SJSA1 (cell line): Measurements from ENCODE around the gene GBE1. TPM values are rescaled to one million over a fixed set of nuclear protein-coding genes. Genes with fewer than 3 reads are reported as not detected.

ENCODE experiments used
- DNase-seq, 2 experiments: peaks; one replicate each; pipeline ENCODE4 v3.0.0-alpha.2; 2015 to 2020; ENCODE audit warnings: low spot score in 2 of 2, low read depth in 1 of 2
- H3K27ac ChIP-seq: fragments of 250-450 bp; sonication (Bioruptor Pico); 2 replicates; pipeline ENCODE4 v1.5.1; 2020; ENCODE audit warnings: mild to moderate bottlenecking, moderate library complexity
- H3K27me3 ChIP-seq: fragments of 250-450 bp; sonication (Bioruptor Pico); replicated peaks from 2 replicates; pipeline ENCODE4 v1.5.1; 2020; ENCODE audit warnings: mild to moderate bottlenecking, moderate library complexity
- H3K36me3 ChIP-seq: fragments of 250-450 bp; sonication (Bioruptor Pico); 2 replicates; pipeline ENCODE4 v1.5.1; 2020; ENCODE audit warnings: mild to moderate bottlenecking
- H3K4me1 ChIP-seq: fragments of 250-450 bp; sonication (Bioruptor Pico); replicated peaks from 2 replicates; pipeline ENCODE4 v1.6.1; 2021; ENCODE audit warnings: mild to moderate bottlenecking
- H3K4me3 ChIP-seq: fragments of 250-450 bp; sonication (Bioruptor Pico); 2 replicates; pipeline ENCODE4 v1.5.1; 2020; ENCODE audit warnings: mild to moderate bottlenecking
- H3K9me3 ChIP-seq: fragments of 250-450 bp; sonication (Bioruptor Pico); replicated peaks from 2 replicates; pipeline ENCODE4 v1.5.1; 2020; ENCODE audit warnings: mild to moderate bottlenecking
- total RNA-seq: library from RNA; depleted of rRNA; stranded (reverse); fragments of >200 nt; shearing (Covaris generic); gene quantifications from 2 replicates; pipeline ENCODE4 v1.2.3, GENCODE V29; 2014

The GBE1 gene
- total RNA-seq, 1 experiment from 2014 or later = 72.1 TPM

GRCh38 chr3:81713031-81713430 lies 48.4 kb downstream of the GBE1 start:
- Histone ChIP-seq H3K9me3 (no peaks in the 10 kb centered on the region), H3K27me3 (no peaks in the 10 kb centered on the region), H3K27ac (no peak overlapping the region), H3K4me3 (no peak overlapping the region), H3K4me1 (no peaks in the 10 kb centered on the region), H3K36me3 (0 out of 2 replicates have a peak, but pooled peaks cover 2% of the 10 kb centered on the region)
- no peak for DNase-seq

DNA sequence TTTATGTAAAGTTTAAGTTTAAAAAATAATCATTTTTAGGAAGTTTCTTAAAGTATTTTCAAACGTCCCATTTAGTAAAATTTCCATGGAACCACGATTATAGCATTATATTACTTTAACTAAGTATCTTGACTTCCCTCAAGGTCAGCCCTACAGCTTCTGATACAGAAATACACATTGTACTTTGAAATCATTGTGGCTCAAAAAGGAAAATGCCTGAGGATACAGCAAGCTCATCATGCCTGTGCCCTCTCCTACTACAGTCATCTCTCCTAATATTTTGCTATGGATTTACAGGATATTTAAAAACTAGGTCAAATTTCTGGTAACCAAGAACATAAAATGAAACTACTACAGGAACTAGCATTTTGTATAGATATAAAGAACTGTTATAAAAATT lies 51.8 kb downstream of the GBE1 start:
- Histone ChIP-seq H3K4me1 (no peaks in the 10 kb centered on the region), H3K27me3 (no peaks in the 10 kb centered on the region), H3K36me3 (0 out of 2 replicates have a peak, but pooled peaks cover 2% of the 10 kb centered on the region), H3K9me3 (no peaks in the 10 kb centered on the region), H3K27ac (no peak overlapping the region), H3K4me3 (no peak overlapping the region)
- no peak for DNase-seq

- no peaks in the 10 kb centered on the region for H3K4me1 ChIP-seq
- 0 out of 2 replicates have a peak, but pooled peaks cover 1% of the 10 kb centered on the region for H3K36me3 ChIP-seq
Observed at GRCh38 chr3:81707996-81708395, 53.4 kb downstream of the GBE1 start.

GRCh38 chr3:81702126-81702525 lies 59.3 kb downstream of the GBE1 start:
- Histone ChIP-seq H3K36me3 (peaks cover 5% of the 10 kb centered on the region; the same call in 1 of the 2 replicates), H3K4me1 (no peaks in the 10 kb centered on the region), H3K9me3 (no peaks in the 10 kb centered on the region), H3K27me3 (no peaks in the 10 kb centered on the region), H3K4me3 (no peak overlapping the region), H3K27ac (no peak overlapping the region)
- no peak for DNase-seq

More at GRCh38 chr3:81707996-81708395, 53.4 kb downstream of the GBE1 start:
- DNase-seq = no peak
- no peaks in the 10 kb centered on the region for H3K27me3 ChIP-seq
- H3K27ac ChIP-seq = no peak overlapping the region
- H3K9me3 ChIP-seq = no peaks in the 10 kb centered on the region
- no peak overlapping the region for H3K4me3 ChIP-seq

GRCh38 chr3:81699536-81700320 lies 61.7 kb downstream of the GBE1 start:
- H3K4me1 ChIP-seq = no peaks in the 10 kb centered on the region
- H3K9me3 ChIP-seq = no peaks in the 10 kb centered on the region
- no peak for DNase-seq
- H3K36me3 ChIP-seq = peaks cover 5% of the 10 kb centered on the region; the same call in 1 of the 2 replicates
- H3K27me3 ChIP-seq = no peaks in the 10 kb centered on the region
- no peak overlapping the region for H3K27ac ChIP-seq
- H3K4me3 ChIP-seq = no peak overlapping the region

DNA sequence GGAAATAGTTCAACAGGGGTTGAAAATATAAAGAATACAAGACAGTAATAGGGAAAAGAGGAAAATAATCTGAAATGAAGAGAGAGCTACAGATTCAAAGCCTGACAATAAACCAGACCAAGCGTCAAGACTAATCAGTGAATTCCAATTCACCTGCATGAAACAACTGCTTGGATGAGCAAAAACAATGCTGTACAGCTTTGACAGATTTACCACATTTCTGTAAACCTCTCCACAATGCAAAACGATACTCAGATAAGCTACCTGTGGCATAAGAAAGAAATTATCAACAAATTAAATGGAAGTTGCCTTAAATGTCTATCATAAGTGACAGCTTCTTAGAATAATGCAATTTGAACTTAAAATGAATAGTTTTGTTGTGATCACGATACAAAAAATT lies 65.4 kb downstream of the GBE1 start:
- Histone ChIP-seq H3K36me3 (peaks cover 5% of the 10 kb centered on the region; the same call in 1 of the 2 replicates), H3K27me3 (no peaks in the 10 kb centered on the region), H3K9me3 (no peaks in the 10 kb centered on the region), H3K4me3 (no peak overlapping the region), H3K27ac (no peak overlapping the region), H3K4me1 (no peaks in the 10 kb centered on the region)
- DNase-seq = no peak

GRCh38 chr3:81695302-81695701 lies 66.1 kb downstream of the GBE1 start:
- no peaks in the 10 kb centered on the region for H3K4me1 ChIP-seq
- no peaks in the 10 kb centered on the region for H3K27me3 ChIP-seq
- no peaks in the 10 kb centered on the region for H3K9me3 ChIP-seq
- H3K36me3 ChIP-seq = peaks cover 5% of the 10 kb centered on the region; the same call in 1 of the 2 replicates
- no peak overlapping the region for H3K4me3 ChIP-seq
- no peak overlapping the region for H3K27ac ChIP-seq
- DNase-seq = no peak

DNA sequence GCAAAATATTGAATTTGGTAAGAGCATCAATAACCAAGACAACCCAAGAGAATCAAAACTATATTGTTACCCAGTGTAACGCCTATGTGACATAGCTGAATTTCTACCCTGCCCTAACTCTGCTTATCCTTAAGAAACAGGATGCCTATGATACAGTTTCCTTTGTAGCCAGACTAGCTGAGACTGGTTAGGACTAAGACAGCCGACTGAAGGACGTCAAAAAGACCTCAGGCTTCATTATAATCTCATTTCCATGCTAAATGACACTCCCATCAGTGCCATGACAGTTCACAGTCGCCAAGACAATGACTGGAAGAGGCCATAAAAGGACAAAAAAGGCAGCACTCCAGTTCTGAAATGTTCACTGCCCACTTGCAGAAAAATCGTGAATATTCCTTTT lies 66.8 kb downstream of the GBE1 start:
- no peaks in the 10 kb centered on the region for H3K4me1 ChIP-seq
- H3K27ac ChIP-seq = no peak overlapping the region
- H3K27me3 ChIP-seq = no peaks in the 10 kb centered on the region
- no peaks in the 10 kb centered on the region for H3K9me3 ChIP-seq
- peaks cover 4% of the 10 kb centered on the region; the same call in 1 of the 2 replicates for H3K36me3 ChIP-seq
- DNase-seq = no peak
- H3K4me3 ChIP-seq = no peak overlapping the region

- Histone ChIP-seq H3K27ac (no peak overlapping the region), H3K4me3 (no peak overlapping the region), H3K9me3 (no peaks in the 10 kb centered on the region), H3K27me3 (no peaks in the 10 kb centered on the region), H3K36me3 (no peaks in the 10 kb centered on the region), H3K4me1 (no peaks in the 10 kb centered on the region)
- DNase-seq = no peak
Observed at GRCh38 chr3:81692766-81693165, 68.7 kb downstream of the GBE1 start.

GRCh38 chr3:81689617-81690016 lies 71.8 kb downstream of the GBE1 start:
- H3K9me3 ChIP-seq = no peaks in the 10 kb centered on the region
- no peak overlapping the region for H3K4me3 ChIP-seq
- no peak for DNase-seq
- no peaks in the 10 kb centered on the region for H3K36me3 ChIP-seq
- H3K4me1 ChIP-seq = no peaks in the 10 kb centered on the region
- no peaks in the 10 kb centered on the region for H3K27me3 ChIP-seq
- H3K27ac ChIP-seq = no peak overlapping the region

GRCh38 chr3:81684751-81685395 lies 76.6 kb downstream of the GBE1 start:
- DNase-seq = no peak
- Histone ChIP-seq H3K27ac (no peak overlapping the region), H3K36me3 (no peaks in the 10 kb centered on the region)

DNA sequence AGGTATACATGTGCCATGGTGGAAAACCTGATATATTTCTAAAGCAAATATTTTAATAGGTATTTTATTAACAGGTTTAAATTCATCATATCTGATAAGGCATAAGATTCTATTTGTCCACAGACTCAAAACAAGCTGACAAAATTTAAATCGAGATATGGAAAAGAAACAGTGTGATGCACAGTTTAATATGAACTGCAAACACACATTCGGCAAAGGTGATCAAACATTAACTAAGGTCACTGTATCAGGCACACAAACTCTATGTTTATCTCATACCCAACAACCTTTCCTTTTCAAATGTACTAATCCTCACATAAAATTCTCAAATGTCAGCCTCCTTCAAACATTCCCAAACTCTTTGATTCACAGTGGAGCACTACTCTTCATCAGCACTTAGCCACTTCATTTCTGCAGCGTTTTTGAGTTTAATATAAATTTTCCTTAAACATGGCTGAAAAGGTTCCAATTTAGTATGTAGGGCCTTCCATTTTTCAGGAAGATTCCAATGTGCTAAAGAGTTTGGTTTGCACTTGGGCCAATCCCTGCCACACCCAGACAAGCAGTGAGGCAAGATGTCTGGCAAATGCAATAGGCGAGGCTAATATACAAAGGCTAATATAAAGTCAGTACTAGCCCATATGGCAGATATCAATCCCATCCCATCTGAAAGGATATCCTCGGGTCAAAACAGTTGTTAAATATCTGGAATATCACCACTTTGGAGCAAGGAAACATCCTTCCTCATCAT lies 84.6 kb downstream of the GBE1 start:
- Histone ChIP-seq H3K4me3 (no peak overlapping the region), H3K9me3 (no peaks in the 10 kb centered on the region)

More at GRCh38 chr3:81684751-81685395, 76.6 kb downstream of the GBE1 start:
- Histone ChIP-seq H3K4me3 (no peak overlapping the region), H3K27me3 (no peaks in the 10 kb centered on the region), H3K9me3 (no peaks in the 10 kb centered on the region), H3K4me1 (no peaks in the 10 kb centered on the region)

GRCh38 chr3:81674690-81675089 lies 86.8 kb downstream of the GBE1 start:
- H3K4me1 ChIP-seq = no peaks in the 10 kb centered on the region
- DNase-seq = no peak
- H3K27me3 ChIP-seq = no peaks in the 10 kb centered on the region
- H3K36me3 ChIP-seq = no peaks in the 10 kb centered on the region
- H3K27ac ChIP-seq = no peak overlapping the region
- H3K4me3 ChIP-seq = no peak overlapping the region
- no peaks in the 10 kb centered on the region for H3K9me3 ChIP-seq

More for the DNA sequence above, 84.6 kb downstream of the GBE1 start:
- H3K36me3 ChIP-seq = no peaks in the 10 kb centered on the region
- no peak for DNase-seq
- no peaks in the 10 kb centered on the region for H3K27me3 ChIP-seq
- H3K27ac ChIP-seq = no peak overlapping the region
- H3K4me1 ChIP-seq = no peaks in the 10 kb centered on the region

DNA sequence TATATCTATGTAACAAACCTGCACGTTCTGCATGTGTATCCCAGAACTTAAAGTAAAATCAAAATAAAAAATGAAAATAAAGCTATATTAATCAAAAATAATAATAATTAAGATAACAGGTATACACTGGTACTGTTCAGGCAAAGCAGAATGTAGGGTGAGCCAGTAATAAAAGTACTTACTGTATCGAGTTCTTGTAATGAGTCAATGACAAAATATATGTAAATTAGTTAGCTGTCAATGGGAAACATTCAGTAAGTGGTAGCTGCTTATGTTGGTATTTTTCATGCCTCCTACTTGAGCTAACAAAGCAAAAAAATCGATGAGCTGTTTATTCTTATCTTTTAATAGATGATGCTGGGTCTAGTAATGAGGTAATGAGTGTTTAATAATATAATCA lies 93.2 kb downstream of the GBE1 start:
- H3K36me3 ChIP-seq = no peaks in the 10 kb centered on the region
- no peaks in the 10 kb centered on the region for H3K4me1 ChIP-seq
- H3K4me3 ChIP-seq = no peak overlapping the region
- H3K9me3 ChIP-seq = no peaks in the 10 kb centered on the region
- no peak overlapping the region for H3K27ac ChIP-seq
- H3K27me3 ChIP-seq = no peaks in the 10 kb centered on the region
- no peak for DNase-seq
